ENCODE results near the gene SUGT1.
"Not testable (repeated sequence)": the region's sequence is repeated elsewhere in the genome, so short reads cannot be mapped to it uniquely, and the experiment has no call there.

SUGT1 gene

DNA sequence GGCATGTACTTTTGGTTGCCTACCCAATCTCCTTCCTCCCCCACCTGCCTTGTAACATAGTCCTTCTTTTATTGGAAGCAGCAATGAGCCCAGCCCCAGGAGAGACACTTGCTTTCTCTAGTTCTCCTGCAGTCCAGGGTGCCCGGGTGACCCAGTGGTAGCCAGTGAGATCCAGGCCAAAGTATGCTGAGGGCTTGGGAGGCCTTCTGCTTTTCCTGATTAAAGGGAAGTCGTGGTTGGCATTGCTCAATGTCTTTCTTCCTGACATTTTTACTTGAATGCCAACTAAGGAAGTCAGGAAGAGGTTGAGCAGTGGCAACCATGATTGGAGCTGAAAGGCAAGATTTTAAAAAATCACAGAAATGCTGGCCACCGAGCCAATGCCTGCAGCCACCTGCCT, 61.3 kb downstream of the SUGT1 start:
- no peak overlapping the region for H3K4me3 ChIP-seq (ENCODE audit: control insufficient read depth, low read depth, low read length)
- TF ChIP-seq, protein P1, sequence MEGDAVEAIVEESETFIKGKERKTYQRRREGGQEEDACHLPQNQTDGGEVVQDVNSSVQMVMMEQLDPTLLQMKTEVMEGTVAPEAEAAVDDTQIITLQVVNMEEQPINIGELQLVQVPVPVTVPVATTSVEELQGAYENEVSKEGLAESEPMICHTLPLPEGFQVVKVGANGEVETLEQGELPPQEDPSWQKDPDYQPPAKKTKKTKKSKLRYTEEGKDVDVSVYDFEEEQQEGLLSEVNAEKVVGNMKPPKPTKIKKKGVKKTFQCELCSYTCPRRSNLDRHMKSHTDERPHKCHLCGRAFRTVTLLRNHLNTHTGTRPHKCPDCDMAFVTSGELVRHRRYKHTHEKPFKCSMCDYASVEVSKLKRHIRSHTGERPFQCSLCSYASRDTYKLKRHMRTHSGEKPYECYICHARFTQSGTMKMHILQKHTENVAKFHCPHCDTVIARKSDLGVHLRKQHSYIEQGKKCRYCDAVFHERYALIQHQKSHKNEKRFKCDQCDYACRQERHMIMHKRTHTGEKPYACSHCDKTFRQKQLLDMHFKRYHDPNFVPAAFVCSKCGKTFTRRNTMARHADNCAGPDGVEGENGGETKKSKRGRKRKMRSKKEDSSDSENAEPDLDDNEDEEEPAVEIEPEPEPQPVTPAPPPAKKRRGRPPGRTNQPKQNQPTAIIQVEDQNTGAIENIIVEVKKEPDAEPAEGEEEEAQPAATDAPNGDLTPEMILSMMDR (conservative IDR thresholded peaks at IDR 0.05; ENCODE audit: control insufficient read depth, insufficient read depth, low read depth, low read length) = no peak

DNA sequence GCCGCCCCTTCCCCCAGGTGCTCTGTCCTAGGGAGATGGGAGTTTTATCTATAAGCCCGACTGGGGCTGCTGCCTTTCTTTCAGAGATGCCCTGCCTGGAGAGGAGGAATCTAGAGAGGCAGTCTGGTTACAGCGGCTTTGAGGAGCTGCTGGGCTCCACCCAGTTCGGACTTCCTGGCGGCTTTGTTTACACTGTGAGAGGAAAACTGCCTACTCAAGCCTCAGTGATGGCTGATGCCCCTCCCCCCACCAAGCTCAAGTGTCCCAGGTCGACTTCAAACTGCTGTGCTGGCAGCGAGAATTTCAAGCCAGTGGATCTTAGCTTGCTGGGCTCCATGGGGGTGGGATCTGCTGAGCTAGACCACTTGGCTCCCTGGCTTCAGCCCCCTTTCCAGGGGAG, 68.3 kb downstream of the SUGT1 start:
- DNase-seq (ENCODE audit: low read depth); H3K4me3 ChIP-seq (ENCODE audit: control insufficient read depth, low read depth, low read length): not testable (repeated sequence)

More for the DNA sequence above, 61.3 kb downstream of the SUGT1 start:
- DNase-seq (ENCODE audit: low read depth) = no peak

DNA sequence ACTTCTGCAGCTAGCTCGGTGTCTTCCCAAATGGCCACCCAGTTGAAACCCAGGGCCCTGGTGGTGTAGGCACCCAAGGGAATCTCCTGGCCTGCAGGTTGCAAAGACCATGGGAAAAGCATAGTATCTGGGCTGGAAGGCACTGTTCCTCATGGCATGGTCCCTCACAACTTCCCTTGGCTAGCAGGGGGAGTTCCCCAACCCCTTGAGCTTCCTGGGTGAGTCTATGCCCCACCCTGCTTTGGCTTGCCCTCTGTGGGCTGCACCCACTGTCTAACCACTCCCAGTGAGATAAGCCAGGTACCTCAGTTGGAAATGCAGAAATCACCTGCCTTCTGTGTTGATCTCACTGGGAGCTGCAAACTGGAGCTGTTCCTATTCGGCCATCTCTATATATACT, 68.7 kb downstream of the SUGT1 start:
- H3K4me3 ChIP-seq (ENCODE audit: control insufficient read depth, low read depth, low read length); DNase-seq (ENCODE audit: low read depth): not testable (repeated sequence)

DNA sequence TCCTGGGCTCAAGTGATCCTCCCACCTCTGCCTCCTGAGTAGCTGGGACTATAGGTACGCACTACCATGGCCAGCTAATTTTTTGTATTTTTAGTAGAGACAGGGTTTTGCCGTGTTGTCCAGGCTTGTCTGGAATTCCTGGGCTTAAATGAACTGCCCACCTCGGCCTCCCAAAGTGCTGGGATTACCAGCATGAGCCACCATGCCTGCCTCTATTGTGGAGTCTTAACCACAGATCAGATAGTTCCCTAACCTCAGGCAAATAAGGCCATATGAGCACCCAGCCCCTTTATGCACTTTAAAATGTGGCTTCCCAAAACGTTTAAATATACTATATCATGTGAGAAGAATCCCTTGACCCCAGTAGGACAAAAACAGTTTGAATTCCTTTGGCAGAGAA, 70.5 kb downstream of the SUGT1 start:
- no peak overlapping the region for H3K4me3 ChIP-seq (ENCODE audit: control insufficient read depth, low read depth, low read length)
- TF ChIP-seq, protein P1 (conservative IDR thresholded peaks at IDR 0.05; ENCODE audit: control insufficient read depth, insufficient read depth, low read depth, low read length) = no peak

DNA sequence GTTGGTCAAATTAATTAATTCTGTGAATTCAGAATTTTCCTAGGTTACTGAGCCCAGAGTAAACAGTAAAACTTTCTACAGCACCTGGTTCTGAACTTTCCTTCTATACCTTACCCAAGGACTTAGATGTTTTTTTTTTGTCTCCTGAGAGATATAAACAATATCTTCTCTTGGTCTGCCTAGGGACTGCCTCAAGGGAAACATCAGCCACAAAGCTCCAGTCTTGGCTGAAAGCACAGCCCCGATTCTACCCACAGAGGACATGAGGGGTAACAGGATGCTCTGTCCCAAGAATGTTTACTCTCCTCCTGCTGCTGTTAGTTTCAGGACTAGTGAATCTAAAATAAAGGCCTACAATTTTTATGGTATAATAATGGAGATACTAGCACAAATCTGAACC, 72.7 kb downstream of the SUGT1 start:
- TF ChIP-seq, protein P1 (conservative IDR thresholded peaks at IDR 0.05; ENCODE audit: control insufficient read depth, insufficient read depth, low read depth, low read length) = no peak
- no peak for DNase-seq (ENCODE audit: low read depth)
- no peak overlapping the region for H3K4me3 ChIP-seq (ENCODE audit: control insufficient read depth, low read depth, low read length)

More for the DNA sequence above, 70.5 kb downstream of the SUGT1 start:
- no peak for DNase-seq (ENCODE audit: low read depth)

DNA sequence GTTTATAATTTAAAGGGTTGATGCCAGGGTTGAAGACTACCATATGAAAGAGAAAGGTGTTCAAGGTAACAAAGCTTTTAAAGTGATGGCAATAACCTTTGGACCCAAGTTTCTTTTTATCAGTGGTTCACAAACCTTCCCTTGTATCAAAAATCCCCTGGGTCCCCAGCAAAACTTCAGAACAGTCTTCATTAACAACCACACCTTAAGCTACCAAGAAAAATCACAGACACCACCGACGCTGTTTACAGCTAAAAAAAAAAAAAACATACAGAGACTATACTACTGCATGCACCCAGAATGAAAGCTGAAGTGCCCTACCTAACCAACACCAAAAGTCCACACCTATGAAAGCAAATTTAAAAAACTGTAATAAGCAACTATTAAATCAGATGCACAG, 73.6 kb downstream of the SUGT1 start:
- TF ChIP-seq, protein P1 (conservative IDR thresholded peaks at IDR 0.05; ENCODE audit: control insufficient read depth, insufficient read depth, low read depth, low read length) = no peak

DNA sequence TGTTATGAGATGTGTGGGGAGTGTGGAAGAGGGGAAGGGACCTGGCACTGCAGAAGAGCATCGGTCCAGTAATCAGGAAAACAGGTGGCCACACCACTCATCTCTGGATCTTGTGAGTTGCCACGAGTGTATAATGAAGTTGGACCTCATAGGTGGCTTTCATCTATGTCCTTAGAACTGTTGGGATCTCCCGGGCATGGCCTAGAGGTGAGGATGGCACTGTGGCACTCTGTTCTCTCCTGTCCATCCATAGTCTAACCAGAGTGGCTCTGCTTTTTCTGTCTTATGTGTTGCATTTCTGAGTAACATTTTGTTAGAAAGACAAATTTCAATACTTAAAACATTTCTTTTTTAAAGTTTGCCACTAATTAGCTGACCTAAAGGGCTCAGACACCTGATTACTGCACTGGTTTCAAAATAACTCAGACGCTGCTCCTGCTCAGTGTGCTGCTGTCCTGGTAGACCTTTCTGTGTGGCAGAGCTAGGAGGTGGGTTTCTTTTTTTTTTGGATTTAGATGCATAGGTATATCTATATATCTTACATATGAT, 81.5 kb downstream of the SUGT1 start:
- no peak for DNase-seq (ENCODE audit: low read depth)
- TF ChIP-seq, protein P1 (conservative IDR thresholded peaks at IDR 0.05; ENCODE audit: control insufficient read depth, insufficient read depth, low read depth, low read length) = no peak
- no peak overlapping the region for H3K4me3 ChIP-seq (ENCODE audit: control insufficient read depth, low read depth, low read length)

More for the DNA sequence above, 73.6 kb downstream of the SUGT1 start:
- no peak for DNase-seq (ENCODE audit: low read depth)
- H3K4me3 ChIP-seq (ENCODE audit: control insufficient read depth, low read depth, low read length) = no peak overlapping the region

DNA sequence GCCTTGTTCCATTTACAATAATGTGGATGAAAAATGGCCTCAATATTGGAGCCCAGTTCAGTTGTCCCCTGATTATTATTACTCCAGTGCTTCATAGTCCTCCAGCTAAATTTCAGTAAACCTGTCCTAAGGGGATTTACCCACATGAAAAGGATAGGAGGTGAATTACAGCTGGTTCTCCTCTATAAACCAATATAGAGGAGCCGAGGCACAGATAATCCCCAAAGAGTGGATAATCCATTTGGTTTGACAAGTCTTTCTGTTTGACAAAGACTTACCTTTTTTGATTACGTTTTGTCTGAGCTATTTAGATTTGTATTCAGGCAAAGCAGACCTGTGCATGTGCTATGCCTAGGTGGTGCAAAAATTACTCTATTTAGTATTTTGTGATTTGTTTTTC, 84.3 kb downstream of the SUGT1 start:
- H3K4me3 ChIP-seq (ENCODE audit: control insufficient read depth, low read depth, low read length) = no peak overlapping the region
- DNase-seq (ENCODE audit: low read depth) = no peak
- TF ChIP-seq, protein P1 (conservative IDR thresholded peaks at IDR 0.05; ENCODE audit: control insufficient read depth, insufficient read depth, low read depth, low read length) = no peak

All from fibroblast of mammary gland (primary cell).